Astrocyte (in vitro differentiated cells and primary cell): ENCODE results near the gene DNAJC30. TPM values are rescaled to one million over a fixed set of nuclear protein-coding genes. Genes with fewer than 3 reads are reported as not detected.

Experiments
- DNase-seq: peaks from one replicate; pipeline ENCODE4 v3.0.0-alpha.2; 2010; ENCODE audit warnings: low read depth
- FAIRE-seq: peaks from 2 replicates; lab custom pipeline; 2011; peaks lifted over from hg19 to GRCh38; lab: Jason Lieb, UNC
- H2AFZ ChIP-seq: 2 replicates; pipeline ENCODE4 v1.6.0; 2012; ENCODE audit warnings: low read depth, low read length, inconsistent platforms
- H3K27ac ChIP-seq: 2 replicates; pipeline ENCODE4 v1.5.1; 2011; ENCODE audit warnings: low read depth, low read length, inconsistent platforms
- H3K27me3 ChIP-seq: 2 replicates; pipeline ENCODE4 v1.6.0; 2011; ENCODE audit warnings: low read length, inconsistent platforms; ENCODE audit not compliant: insufficient read depth
- H3K36me3 ChIP-seq: 2 replicates; pipeline ENCODE4 v1.5.1; 2011; ENCODE audit warnings: low read length, inconsistent platforms; ENCODE audit not compliant: insufficient read depth
- H3K4me1 ChIP-seq: 2 replicates; pipeline ENCODE4 v1.5.1; 2011; ENCODE audit warnings: low read length, inconsistent platforms; ENCODE audit not compliant: insufficient read depth
- H3K4me2 ChIP-seq: 2 replicates; pipeline ENCODE4 v1.6.0; 2012; ENCODE audit warnings: low read length, inconsistent platforms
- H3K4me3 ChIP-seq: 2 replicates; pipeline ENCODE4 v1.5.1; 2011; ENCODE audit warnings: low read depth, mild to moderate bottlenecking, low read length, inconsistent platforms; ENCODE audit not compliant: insufficient read depth
- H3K79me2 ChIP-seq: 2 replicates; pipeline ENCODE4 v1.6.0; 2012; ENCODE audit warnings: mild to moderate bottlenecking, low read length, inconsistent platforms; ENCODE audit not compliant: insufficient read depth
- H3K9ac ChIP-seq: 2 replicates; pipeline ENCODE4 v1.6.0; 2012; ENCODE audit warnings: mild to moderate bottlenecking, low read length, inconsistent platforms
- H3K9me3 ChIP-seq: 2 replicates; pipeline ENCODE4 v1.5.1; 2012; ENCODE audit warnings: low read depth, mild to moderate bottlenecking, low read length, inconsistent platforms; ENCODE audit not compliant: insufficient read depth
- H4K20me1 ChIP-seq: 2 replicates; pipeline ENCODE4 v1.6.0; 2012; ENCODE audit warnings: low read length, inconsistent platforms; ENCODE audit not compliant: insufficient read depth
- H3K27ac Mint-ChIP-seq: one replicate; pipeline ENCODE4 v1.8.0; 2021; ENCODE audit warnings: mild to moderate bottlenecking, mixed read lengths; ENCODE audit not compliant: unreplicated experiment
- H3K27me3 Mint-ChIP-seq: one replicate; pipeline ENCODE4 v1.8.0; 2021; ENCODE audit warnings: low read depth, mixed read lengths; ENCODE audit not compliant: unreplicated experiment
- H3K36me3 Mint-ChIP-seq: one replicate; pipeline ENCODE4 v1.8.0; 2021; ENCODE audit warnings: low read depth, mixed read lengths; ENCODE audit not compliant: unreplicated experiment
- H3K4me1 Mint-ChIP-seq: one replicate; pipeline ENCODE4 v1.8.0; 2021; ENCODE audit warnings: low read depth, mixed read lengths; ENCODE audit not compliant: unreplicated experiment
- H3K4me3 Mint-ChIP-seq: one replicate; pipeline ENCODE4 v1.8.0; 2021; ENCODE audit warnings: mild to moderate bottlenecking, moderate library complexity, mixed read lengths; ENCODE audit not compliant: unreplicated experiment
- H3K9me3 Mint-ChIP-seq: one replicate; pipeline ENCODE4 v1.8.0; 2021; ENCODE audit warnings: mild to moderate bottlenecking, mixed read lengths; ENCODE audit not compliant: unreplicated experiment
- CTCF ChIP-seq: IDR thresholded peaks from 2 replicates; pipeline ENCODE4 v1.5.1; 2011; ENCODE audit warnings: low read depth, mild to moderate bottlenecking, inconsistent platforms, low read length, moderate library complexity; ENCODE audit not compliant: insufficient read depth
- EZH2 ChIP-seq: IDR thresholded peaks from 2 replicates; pipeline ENCODE4 v1.6.1; 2012; ENCODE audit warnings: mild to moderate bottlenecking, low read length, inconsistent platforms; ENCODE audit not compliant: insufficient read depth
- total RNA-seq: library from RNA; stranded (reverse); gene quantifications from 2 replicates; pipeline ENCODE4 v1.2.1, GENCODE V29; 2021

DNAJC30 gene
- total RNA-seq, 1 donor from 2014 or later: 11.0 TPM

GRCh38 chr7:73645643-73646174 lies 37.5 kb downstream of the DNAJC30 start:
- H3K79me2 ChIP-seq: no peaks in the 10 kb centered on the region
- H2AFZ ChIP-seq: no peak overlapping the region
- TF ChIP-seq CTCF: no peak
- no peak for TF ChIP-seq EZH2
- peaks cover 11% of the 10 kb centered on the region for H3K9me3 ChIP-seq
- H3K4me3 ChIP-seq: no peak overlapping the region
- Mint-ChIP-seq H3K4me1 (no peaks in the 10 kb centered on the region), H3K27ac (no peak overlapping the region), H3K36me3 (no peaks in the 10 kb centered on the region), H3K9me3 (peaks cover 4% of the 10 kb centered on the region), H3K27me3 (peaks cover 65% of the 10 kb centered on the region), H3K4me3 (no peak overlapping the region)
- H3K4me1 ChIP-seq: no peaks in the 10 kb centered on the region
- H3K27ac ChIP-seq: no peak overlapping the region
- H4K20me1 ChIP-seq: peaks cover 3% of the 10 kb centered on the region
- peaks cover 52% of the 10 kb centered on the region for H3K27me3 ChIP-seq
- DNase-seq (no peak), FAIRE-seq (no peak)
- H3K4me2 ChIP-seq: no peak overlapping the region
- H3K36me3 ChIP-seq: no peaks in the 10 kb centered on the region
- H3K9ac ChIP-seq: no peak overlapping the region

GRCh38 chr7:73644688-73645286 lies 38.5 kb downstream of the DNAJC30 start:
- DNase-seq: no peak
- Histone ChIP-seq H4K20me1 (peaks cover 3% of the 10 kb centered on the region), H3K4me1 (no peaks in the 10 kb centered on the region), H3K27ac (no peak overlapping the region), H3K4me2 (no peak overlapping the region), H2AFZ (no peak overlapping the region), H3K36me3 (no peaks in the 10 kb centered on the region), H3K9ac (no peak overlapping the region), H3K9me3 (peaks cover 11% of the 10 kb centered on the region), H3K4me3 (no peak overlapping the region), H3K79me2 (no peaks in the 10 kb centered on the region), H3K27me3 (peaks cover 45% of the 10 kb centered on the region)
- Mint-ChIP-seq H3K4me1 (no peaks in the 10 kb centered on the region), H3K9me3 (peaks cover 4% of the 10 kb centered on the region), H3K27ac (no peak overlapping the region), H3K4me3 (no peak overlapping the region), H3K36me3 (no peaks in the 10 kb centered on the region), H3K27me3 (peaks cover 58% of the 10 kb centered on the region)
- TF ChIP-seq EZH2: no peak
- TF ChIP-seq CTCF: no peak
- no peak for FAIRE-seq

GRCh38 chr7:73642834-73643233 lies 40.4 kb downstream of the DNAJC30 start:
- Histone ChIP-seq H3K9me3 (peaks cover 11% of the 10 kb centered on the region), H3K9ac (no peak overlapping the region), H3K4me2 (no peak overlapping the region), H3K36me3 (no peaks in the 10 kb centered on the region), H3K4me1 (no peaks in the 10 kb centered on the region), H3K27ac (no peak overlapping the region), H3K27me3 (peaks cover 29% of the 10 kb centered on the region), H3K4me3 (no peak overlapping the region), H2AFZ (no peak overlapping the region), H4K20me1 (peaks cover 3% of the 10 kb centered on the region), H3K79me2 (no peaks in the 10 kb centered on the region)
- DNase-seq (peak; percentile 17), FAIRE-seq (no peak)
- Mint-ChIP-seq H3K27me3 (peaks cover 41% of the 10 kb centered on the region), H3K4me1 (no peaks in the 10 kb centered on the region), H3K9me3 (peaks cover 2% of the 10 kb centered on the region), H3K4me3 (no peak overlapping the region), H3K27ac (no peak overlapping the region), H3K36me3 (no peaks in the 10 kb centered on the region)
- TF ChIP-seq EZH2 (no peak), CTCF (no peak)
